Neural progenitor cell (in vitro differentiated cells): ENCODE data around the gene SLC2A8. TPM values are rescaled to one million over a fixed set of nuclear protein-coding genes. Genes with fewer than 3 reads are reported as not detected.

Experiments used
- DNase-seq: peaks from one replicate; pipeline ENCODE4 v3.0.0-alpha.2; 2016; ENCODE audit warnings: low spot score
- H2AFZ ChIP-seq: fragments of 200-600 bp; sonication (generic); replicated peaks from 2 replicates; pipeline ENCODE4 v1.6.1; 2016; ENCODE audit warnings: antibody characterized with exemption
- H3F3A ChIP-seq: fragments of 200-600 bp; sonication (generic); 2 replicates; pipeline ENCODE4 v1.6.1; 2016; ENCODE audit warnings: antibody characterized with exemption, low read depth
- H3K27ac ChIP-seq: fragments of 200-600 bp; sonication (generic); 2 replicates; pipeline ENCODE4 v1.5.1; 2016; ENCODE audit warnings: mild to moderate bottlenecking
- H3K27me3 ChIP-seq: fragments of 200-600 bp; sonication (generic); 2 replicates; pipeline ENCODE4 v1.6.1; 2016; ENCODE audit warnings: mild to moderate bottlenecking, moderate library complexity
- H3K36me3 ChIP-seq: fragments of 200-600 bp; sonication (generic); 2 replicates; pipeline ENCODE4 v1.5.1; 2016
- H3K4me1 ChIP-seq: fragments of 200-600 bp; sonication (generic); 2 replicates; pipeline ENCODE4 v1.6.1; 2016; ENCODE audit warnings: mixed run types
- H3K4me2 ChIP-seq: fragments of 200-600 bp; sonication (generic); 2 replicates; pipeline ENCODE4 v1.6.1; 2016
- H3K4me3 ChIP-seq: fragments of 200-600 bp; sonication (generic); 2 replicates; pipeline ENCODE4 v1.5.1; 2016
- H3K79me2 ChIP-seq: fragments of 200-600 bp; sonication (generic); 2 replicates; pipeline ENCODE4 v1.6.1; 2016; ENCODE audit warnings: low read depth
- H3K9ac ChIP-seq: fragments of 200-600 bp; sonication (generic); 2 replicates; pipeline ENCODE4 v1.6.1; 2016
- H3K9me3 ChIP-seq: fragments of 200-600 bp; sonication (generic); 2 replicates; pipeline ENCODE4 v1.5.1; 2016; ENCODE audit warnings: low read depth
- H4K20me1 ChIP-seq: fragments of 200-600 bp; sonication (generic); 2 replicates; pipeline ENCODE4 v1.6.1; 2016; ENCODE audit warnings: low read depth
- H3K27ac Mint-ChIP-seq: 3 replicates; pipeline ENCODE4 v1.8.0; 2021; ENCODE audit warnings: mixed read lengths
- H3K27me3 Mint-ChIP-seq: 2 replicates; pipeline ENCODE4 v1.8.0; 2022; ENCODE audit warnings: low read depth, mild to moderate bottlenecking, inconsistent platforms, moderate library complexity, mixed read lengths; ENCODE audit not compliant: insufficient read depth
- H3K36me3 Mint-ChIP-seq: 3 replicates; pipeline ENCODE4 v1.8.0; 2021; ENCODE audit warnings: mixed read lengths
- H3K4me1 Mint-ChIP-seq: 3 replicates; pipeline ENCODE4 v1.8.0; 2021; ENCODE audit warnings: mixed read lengths
- H3K4me3 Mint-ChIP-seq: 3 replicates; pipeline ENCODE4 v1.8.0; 2021; ENCODE audit warnings: mild to moderate bottlenecking, moderate library complexity, mixed read lengths
- H3K9me3 Mint-ChIP-seq: 3 replicates; pipeline ENCODE4 v1.8.0; 2020; ENCODE audit warnings: mixed read lengths
- EZH2 ChIP-seq: fragments of 200-600 bp; sonication (generic); IDR thresholded peaks from 2 replicates; pipeline ENCODE4 v1.6.1; 2017; ENCODE audit warnings: antibody characterized with exemption, mild to moderate bottlenecking, moderate library complexity
- EZH2phosphoT487 ChIP-seq: fragments of 200-600 bp; sonication (generic); IDR thresholded peaks from 2 replicates; pipeline ENCODE4 v1.6.1; 2017; ENCODE audit warnings: antibody characterized with exemption
- total RNA-seq: library from RNA; depleted of rRNA; stranded (reverse); fragments of >200 nt; gene quantifications from 2 replicates; pipeline ENCODE4 v1.2.3, GENCODE V29; 2015; ENCODE audit warnings: low replicate concordance
- TF ChIP-seq, protein P1 (sequence below): fragments of 200-600 bp; sonication (generic); IDR thresholded peaks from 2 replicates; pipeline ENCODE4 v1.5.1; 2017; ENCODE audit warnings: antibody characterized with exemption, mild to moderate bottlenecking

SLC2A8 gene
- total RNA-seq, 1 donor from 2014 or later, result 9.4 TPM

DNA sequence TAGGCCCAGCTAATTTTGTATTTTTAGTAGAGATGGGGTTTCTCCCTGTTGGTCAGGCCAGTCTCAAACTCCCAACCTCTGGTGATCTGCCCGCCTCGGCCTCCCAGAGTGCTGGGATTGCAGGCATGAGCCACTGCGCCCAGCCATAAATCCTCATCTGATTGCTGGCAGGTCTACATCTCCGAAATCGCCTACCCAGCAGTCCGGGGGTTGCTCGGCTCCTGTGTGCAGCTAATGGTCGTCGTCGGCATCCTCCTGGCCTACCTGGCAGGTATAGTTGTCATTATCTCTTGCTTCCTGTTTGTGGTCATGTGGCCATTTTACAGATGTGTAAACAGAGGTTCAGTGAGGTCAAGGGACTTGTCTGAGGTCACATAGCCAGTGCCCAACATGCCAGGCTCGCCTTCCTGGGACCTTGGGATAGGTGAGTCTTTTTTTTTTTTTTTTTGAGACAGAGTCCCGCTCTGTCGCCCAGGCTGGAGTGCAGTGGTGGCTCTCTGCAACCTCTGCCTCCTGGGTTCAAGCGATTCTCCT, 2.8 kb downstream of the SLC2A8 start:
- Histone ChIP-seq H3K27me3 (peaks cover 14% of the 10 kb centered on the region), H4K20me1 (peaks cover 28% of the 10 kb centered on the region), H3K79me2 (peaks cover 17% of the 10 kb centered on the region), H3K4me3 (no peak overlapping the region), H3K27ac (no peak overlapping the region), H3K9ac (no peak overlapping the region), H3K4me2 (no peak overlapping the region), H3F3A (peaks cover 6% of the 10 kb centered on the region), H2AFZ (no peak overlapping the region), H3K36me3 (no peaks in the 10 kb centered on the region), H3K4me1 (peaks cover 7% of the 10 kb centered on the region), H3K9me3 (no peaks in the 10 kb centered on the region)
- Mint-ChIP-seq H3K4me3 (peak overlapping the region; percentile 63), H3K27ac (no peak overlapping the region), H3K27me3 (no peaks in the 10 kb centered on the region), H3K9me3 (no peaks in the 10 kb centered on the region), H3K4me1 (peaks cover 10% of the 10 kb centered on the region), H3K36me3 (no peaks in the 10 kb centered on the region)
- DNase-seq, result no peak
- TF ChIP-seq, protein P1, sequence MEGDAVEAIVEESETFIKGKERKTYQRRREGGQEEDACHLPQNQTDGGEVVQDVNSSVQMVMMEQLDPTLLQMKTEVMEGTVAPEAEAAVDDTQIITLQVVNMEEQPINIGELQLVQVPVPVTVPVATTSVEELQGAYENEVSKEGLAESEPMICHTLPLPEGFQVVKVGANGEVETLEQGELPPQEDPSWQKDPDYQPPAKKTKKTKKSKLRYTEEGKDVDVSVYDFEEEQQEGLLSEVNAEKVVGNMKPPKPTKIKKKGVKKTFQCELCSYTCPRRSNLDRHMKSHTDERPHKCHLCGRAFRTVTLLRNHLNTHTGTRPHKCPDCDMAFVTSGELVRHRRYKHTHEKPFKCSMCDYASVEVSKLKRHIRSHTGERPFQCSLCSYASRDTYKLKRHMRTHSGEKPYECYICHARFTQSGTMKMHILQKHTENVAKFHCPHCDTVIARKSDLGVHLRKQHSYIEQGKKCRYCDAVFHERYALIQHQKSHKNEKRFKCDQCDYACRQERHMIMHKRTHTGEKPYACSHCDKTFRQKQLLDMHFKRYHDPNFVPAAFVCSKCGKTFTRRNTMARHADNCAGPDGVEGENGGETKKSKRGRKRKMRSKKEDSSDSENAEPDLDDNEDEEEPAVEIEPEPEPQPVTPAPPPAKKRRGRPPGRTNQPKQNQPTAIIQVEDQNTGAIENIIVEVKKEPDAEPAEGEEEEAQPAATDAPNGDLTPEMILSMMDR, result no peak
- no peak for TF ChIP-seq EZH2phosphoT487

GRCh38 chr9:127402401-127403090, 5.6 kb downstream of the SLC2A8 start:
- Mint-ChIP-seq H3K27ac (no peak overlapping the region), H3K36me3 (no peaks in the 10 kb centered on the region)
- no peaks in the 10 kb centered on the region for H3K9me3 ChIP-seq

DNA sequence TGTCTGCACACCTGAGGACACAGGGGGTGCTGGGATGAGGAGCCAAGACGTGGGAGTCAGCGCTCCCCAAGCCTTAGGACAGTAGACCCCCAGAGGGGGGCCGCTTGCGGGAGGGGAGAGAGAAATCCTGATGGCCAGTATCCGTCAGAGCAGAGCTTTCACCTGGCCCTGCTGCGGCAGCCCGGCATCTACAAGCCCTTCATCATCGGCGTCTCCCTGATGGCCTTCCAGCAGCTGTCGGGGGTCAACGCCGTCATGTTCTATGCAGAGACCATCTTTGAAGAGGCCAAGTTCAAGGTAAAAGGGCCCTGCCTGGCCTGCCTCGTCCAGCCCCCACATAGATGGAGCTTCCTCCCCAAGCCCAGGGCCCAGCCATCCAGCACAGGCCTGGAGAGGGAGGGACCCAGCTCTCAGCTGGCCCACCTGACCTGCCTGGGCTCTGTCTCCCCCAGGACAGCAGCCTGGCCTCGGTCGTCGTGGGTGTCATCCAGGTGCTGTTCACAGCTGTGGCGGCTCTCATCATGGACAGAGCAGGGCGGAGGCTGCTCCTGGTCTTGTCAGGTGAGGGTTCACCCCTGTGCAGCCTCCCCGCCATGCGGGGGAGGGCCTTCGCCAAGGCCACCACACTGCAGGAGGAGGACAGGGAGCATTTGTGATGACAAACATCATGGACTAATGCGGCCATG, 6.7 kb downstream of the SLC2A8 start:
- no peaks in the 10 kb centered on the region for H3K36me3 Mint-ChIP-seq
- Histone ChIP-seq H3K9me3 (no peaks in the 10 kb centered on the region), H3K27me3 (no peaks in the 10 kb centered on the region), H3K36me3 (no peaks in the 10 kb centered on the region), H3K27ac (no peak overlapping the region), H4K20me1 (peaks cover 14% of the 10 kb centered on the region), H3F3A (no peaks in the 10 kb centered on the region), H3K4me1 (no peaks in the 10 kb centered on the region), H3K4me2 (no peak overlapping the region), H3K79me2 (peaks cover 4% of the 10 kb centered on the region), H3K4me3 (no peak overlapping the region), H3K9ac (no peak overlapping the region), H2AFZ (no peak overlapping the region)
- DNase-seq, result no peak
- TF ChIP-seq, protein P1, result no peak
- TF ChIP-seq EZH2phosphoT487, result no peak
- TF ChIP-seq EZH2, result no peak
- no peak overlapping the region for H3K4me3 Mint-ChIP-seq
- H3K4me1 Mint-ChIP-seq, result peaks cover 19% of the 10 kb centered on the region
- H3K9me3 Mint-ChIP-seq, result no peaks in the 10 kb centered on the region
- H3K27ac Mint-ChIP-seq, result no peak overlapping the region
- H3K27me3 Mint-ChIP-seq, result no peaks in the 10 kb centered on the region

More at GRCh38 chr9:127402401-127403090, 5.6 kb downstream of the SLC2A8 start:
- Histone ChIP-seq H3K36me3 (no peaks in the 10 kb centered on the region), H3K4me2 (no peak overlapping the region), H4K20me1 (peaks cover 25% of the 10 kb centered on the region), H2AFZ (no peak overlapping the region), H3K27ac (no peak overlapping the region), H3K4me3 (no peak overlapping the region), H3K9ac (no peak overlapping the region), H3K79me2 (peaks cover 15% of the 10 kb centered on the region), H3F3A (peaks cover under 1% of the 10 kb centered on the region), H3K27me3 (no peaks in the 10 kb centered on the region), H3K4me1 (peaks cover 4% of the 10 kb centered on the region)
- no peaks in the 10 kb centered on the region for H3K9me3 Mint-ChIP-seq
- no peaks in the 10 kb centered on the region for H3K27me3 Mint-ChIP-seq
- no peak for DNase-seq
- H3K4me3 Mint-ChIP-seq, result no peak overlapping the region
- H3K4me1 Mint-ChIP-seq, result peaks cover 20% of the 10 kb centered on the region
- TF ChIP-seq, protein P1, result no peak
- TF ChIP-seq EZH2phosphoT487 (no peak), EZH2 (no peak)
